Activated T-cell treated with anti-CD3 and anti-CD28 coated beads for 48 hours (primary cell): ENCODE data around the gene AJUBA.
"Not testable (repeated sequence)": the region's sequence is repeated elsewhere in the genome, so short reads cannot be mapped to it uniquely, and the experiment has no call there.

Experiments used
- DNase-seq: peaks from one replicate; pipeline ENCODE4 v3.0.0-alpha.2; 2020; ENCODE audit warnings: low read depth

Gene AJUBA

GRCh38 chr14:22982477-22983245 lies at the start of gene AJUBA:
Gene AJUBA, minus strand, starts transcription at chr14:22982551. Its CDS starts 285 bp downstream, at chr14:22982266.
- peak; percentile 72 for DNase-seq

GRCh38 chr14:23030936-23031335 lies 48.6 kb upstream of the AJUBA start:
- DNase-seq: no peak

GRCh38 chr14:23028799-23029198 lies 46.4 kb upstream of the AJUBA start:
- DNase-seq: no peak

- no peak for DNase-seq
Measured at GRCh38 chr14:23025151-23025814, 42.9 kb upstream of the AJUBA start.

- DNase-seq: no peak
Measured at GRCh38 chr14:23024612-23025075, 42.3 kb upstream of the AJUBA start.

GRCh38 chr14:23023795-23024152 lies 41.4 kb upstream of the AJUBA start:
- DNase-seq: no peak

- DNase-seq: no peak
Measured at GRCh38 chr14:23023022-23023794, 40.9 kb upstream of the AJUBA start.

- no peak for DNase-seq
Measured at GRCh38 chr14:23021889-23022442, 39.6 kb upstream of the AJUBA start.

- DNase-seq: no peak
Measured at GRCh38 chr14:23021434-23021833, 39.1 kb upstream of the AJUBA start.

- no peak for DNase-seq
Measured at GRCh38 chr14:23020143-23021128, 38.1 kb upstream of the AJUBA start.

GRCh38 chr14:23018107-23018506 lies 35.8 kb upstream of the AJUBA start:
- no peak for DNase-seq

- no peak for DNase-seq
Measured at GRCh38 chr14:23017091-23017490, 34.7 kb upstream of the AJUBA start.

- no peak for DNase-seq
Measured at GRCh38 chr14:23015618-23016017, 33.3 kb upstream of the AJUBA start.

- not testable (repeated sequence) for DNase-seq
Measured at GRCh38 chr14:23013749-23014054, 31.4 kb upstream of the AJUBA start.

GRCh38 chr14:23013054-23013748 lies 30.9 kb upstream of the AJUBA start:
- no peak for DNase-seq

GRCh38 chr14:23009939-23010726 lies 27.8 kb upstream of the AJUBA start, which contains the start of gene C14orf93:
Gene C14orf93, minus strand, starts transcription at chr14:23010143. Its CDS starts 11,120 bp downstream, at chr14:22999023.
- peak; percentile 83 for DNase-seq

GRCh38 chr14:23009483-23009938 lies 27.2 kb upstream of the AJUBA start:
- no peak for DNase-seq

GRCh38 chr14:23008831-23009230 lies 26.5 kb upstream of the AJUBA start:
- DNase-seq: no peak

GRCh38 chr14:23006544-23007419 lies 24.4 kb upstream of the AJUBA start:
- peak; percentile 96 for DNase-seq
